ENCODE data around the gene DNER. TPM values are rescaled to one million over a fixed set of nuclear protein-coding genes. Genes with fewer than 3 reads are reported as not detected.

The DNER gene
- total and polyA plus RNA-seq, 8 donors, result 0.06 to 2.4 (median 1.9) TPM

DNA sequence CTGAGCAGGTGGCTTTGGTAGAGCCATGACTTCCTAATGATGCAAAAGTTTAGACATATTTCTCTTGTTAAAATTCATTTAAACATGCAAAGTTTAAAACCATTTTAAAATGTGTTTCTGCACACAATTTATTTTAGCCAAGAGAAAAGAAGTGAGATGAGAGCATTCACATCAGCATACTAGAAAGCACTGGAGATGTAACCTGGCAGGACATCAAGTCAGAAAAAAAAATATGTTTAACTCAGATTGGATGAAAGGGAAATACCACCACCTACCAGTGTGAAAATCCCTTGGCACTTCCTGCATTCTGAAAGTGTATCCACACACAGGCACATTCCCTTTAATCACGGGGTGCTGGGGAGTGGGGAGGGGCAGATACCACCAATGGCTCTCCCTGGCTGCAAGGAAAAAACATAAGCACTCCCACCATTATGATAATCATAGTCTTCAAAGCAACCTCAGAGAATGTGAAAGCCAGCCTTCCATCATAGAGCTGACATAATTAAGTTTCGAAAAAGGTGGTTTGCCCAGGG is 25.0 kb downstream of the DNER start:
- no peak overlapping the region for H3K4me3 ChIP-seq
- H3K27ac ChIP-seq, result no peak overlapping the region
- H3K27me3 ChIP-seq, result peaks cover 0 to 12% of the 10 kb centered on the region in 2 donors
- TF ChIP-seq, protein P1, sequence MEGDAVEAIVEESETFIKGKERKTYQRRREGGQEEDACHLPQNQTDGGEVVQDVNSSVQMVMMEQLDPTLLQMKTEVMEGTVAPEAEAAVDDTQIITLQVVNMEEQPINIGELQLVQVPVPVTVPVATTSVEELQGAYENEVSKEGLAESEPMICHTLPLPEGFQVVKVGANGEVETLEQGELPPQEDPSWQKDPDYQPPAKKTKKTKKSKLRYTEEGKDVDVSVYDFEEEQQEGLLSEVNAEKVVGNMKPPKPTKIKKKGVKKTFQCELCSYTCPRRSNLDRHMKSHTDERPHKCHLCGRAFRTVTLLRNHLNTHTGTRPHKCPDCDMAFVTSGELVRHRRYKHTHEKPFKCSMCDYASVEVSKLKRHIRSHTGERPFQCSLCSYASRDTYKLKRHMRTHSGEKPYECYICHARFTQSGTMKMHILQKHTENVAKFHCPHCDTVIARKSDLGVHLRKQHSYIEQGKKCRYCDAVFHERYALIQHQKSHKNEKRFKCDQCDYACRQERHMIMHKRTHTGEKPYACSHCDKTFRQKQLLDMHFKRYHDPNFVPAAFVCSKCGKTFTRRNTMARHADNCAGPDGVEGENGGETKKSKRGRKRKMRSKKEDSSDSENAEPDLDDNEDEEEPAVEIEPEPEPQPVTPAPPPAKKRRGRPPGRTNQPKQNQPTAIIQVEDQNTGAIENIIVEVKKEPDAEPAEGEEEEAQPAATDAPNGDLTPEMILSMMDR (IDR thresholded peaks at IDR 0.05), result no peak
- H3K36me3 ChIP-seq, result no peaks in the 10 kb centered on the region
- H3K9me3 ChIP-seq, result no peaks in the 10 kb centered on the region
- intact Hi-C loops (cut with DNase I), result no loop called here
- DNase-seq, result no peak
- ATAC-seq, result no peak
- H3K4me1 ChIP-seq, result no peaks in the 10 kb centered on the region

DNA sequence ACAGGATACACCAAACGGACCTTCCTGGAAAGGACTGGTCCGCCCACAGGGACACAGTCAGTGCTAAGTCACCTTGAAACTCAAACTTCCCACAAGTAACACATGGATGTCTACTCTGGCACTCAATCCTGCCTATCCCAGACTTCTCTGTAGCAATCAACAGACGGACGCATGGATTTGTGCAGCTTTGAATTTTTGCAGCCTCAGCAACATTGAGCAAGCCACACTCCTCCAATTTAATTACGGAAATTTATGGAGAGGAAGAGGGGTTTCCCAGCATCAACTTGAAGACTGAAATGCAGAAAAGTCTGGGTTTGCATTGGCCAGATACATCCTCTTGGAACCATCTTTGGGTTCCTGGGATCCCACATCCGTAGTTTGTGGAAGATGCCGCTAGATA is 26.2 kb downstream of the DNER start:
- H3K4me1 ChIP-seq, result no peaks in the 10 kb centered on the region
- ATAC-seq (no peak), DNase-seq (no peak)
- peaks cover 0 to 12% of the 10 kb centered on the region in 2 donors for H3K27me3 ChIP-seq
- TF ChIP-seq, protein P1 (IDR thresholded peaks at IDR 0.05), result no peak
- no peak overlapping the region for H3K27ac ChIP-seq
- H3K36me3 ChIP-seq, result no peaks in the 10 kb centered on the region
- no peaks in the 10 kb centered on the region for H3K9me3 ChIP-seq
- no peak overlapping the region for H3K4me3 ChIP-seq
- intact Hi-C loops (cut with DNase I), result no loop called here

DNA sequence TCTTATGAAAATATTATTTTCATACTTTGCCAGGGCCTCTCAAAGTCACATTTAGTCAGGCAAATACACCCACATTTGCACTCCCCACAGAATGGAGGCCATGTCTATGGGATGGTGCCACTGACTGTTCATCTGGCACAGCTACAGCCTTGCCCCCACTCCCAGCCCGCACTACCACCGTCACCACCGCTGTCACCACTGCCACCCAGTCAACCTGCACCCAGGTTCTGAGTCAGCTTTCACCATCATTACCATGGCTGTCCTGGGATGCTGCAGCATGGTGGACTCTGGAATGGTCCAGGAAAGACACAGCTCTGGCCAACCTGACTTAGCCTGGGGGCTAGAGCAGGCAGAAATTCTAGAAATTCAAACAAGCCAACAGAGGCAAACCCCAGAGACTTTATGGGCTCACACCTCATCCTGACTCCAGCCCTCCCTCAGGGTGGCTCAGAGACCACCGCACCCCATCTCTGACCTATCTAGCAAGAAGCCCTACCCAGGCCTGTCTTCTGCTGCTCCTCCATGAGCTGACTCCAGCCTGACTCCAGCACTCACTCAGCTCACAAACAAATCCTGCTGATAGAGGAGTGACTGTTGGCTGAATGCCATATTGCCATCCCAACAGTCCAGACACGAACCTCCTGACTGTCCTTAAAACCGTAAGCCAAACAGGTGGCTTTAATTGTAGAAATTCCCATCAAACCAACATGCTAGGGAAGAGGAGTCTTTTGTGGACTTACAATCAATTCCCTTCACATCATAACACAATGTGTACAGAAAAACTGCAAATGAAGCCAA is 28.0 kb downstream of the DNER start:
- DNase-seq (no peak), ATAC-seq (no peak)
- Histone ChIP-seq H3K4me3 (no peak overlapping the region), H3K9me3 (no peaks in the 10 kb centered on the region), H3K4me1 (no peaks in the 10 kb centered on the region), H3K27me3 (peaks cover 0 to 12% of the 10 kb centered on the region in 2 donors), H3K36me3 (no peaks in the 10 kb centered on the region), H3K27ac (no peak overlapping the region)
- intact Hi-C loops (cut with DNase I), result no loop called here
- TF ChIP-seq, protein P1 (IDR thresholded peaks at IDR 0.05), result no peak

DNA sequence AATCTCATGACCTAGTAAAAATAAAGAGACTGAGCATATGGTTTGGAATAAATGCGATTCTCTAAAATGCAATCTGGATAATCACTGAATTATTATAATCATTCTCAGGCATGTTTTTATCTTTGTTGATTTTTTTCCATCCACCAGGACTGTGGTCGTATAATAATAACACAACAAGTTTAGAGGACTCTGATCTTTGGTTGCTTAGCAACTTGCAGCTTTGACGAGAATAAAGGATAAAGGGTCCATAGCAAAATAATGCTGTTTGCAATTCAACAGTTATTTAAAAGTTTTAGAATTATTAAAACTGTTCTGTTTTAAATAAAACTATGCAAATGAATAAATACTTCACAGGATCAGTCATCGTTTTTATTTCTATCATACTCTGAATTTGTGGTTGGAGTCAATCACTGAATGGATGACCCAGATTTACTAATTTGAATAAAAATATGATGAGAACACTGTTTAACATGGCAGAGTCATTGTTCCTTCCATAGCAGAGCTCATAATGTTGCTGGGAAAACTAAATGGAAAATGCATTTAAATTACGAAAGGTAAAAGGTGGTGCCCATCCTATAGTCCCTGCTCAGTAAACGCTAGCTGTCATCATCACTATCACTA is 29.3 kb downstream of the DNER start:
- H3K9me3 ChIP-seq, result no peaks in the 10 kb centered on the region
- H3K4me3 ChIP-seq, result no peak overlapping the region
- H3K36me3 ChIP-seq, result no peaks in the 10 kb centered on the region
- no peaks in the 10 kb centered on the region for H3K4me1 ChIP-seq
- intact Hi-C loops (cut with DNase I), result no loop called here
- ATAC-seq (no peak), DNase-seq (no peak)
- TF ChIP-seq, protein P1 (IDR thresholded peaks at IDR 0.05), result no peak
- H3K27me3 ChIP-seq, result peaks cover 0 to 12% of the 10 kb centered on the region in 2 donors
- no peak overlapping the region for H3K27ac ChIP-seq

DNA sequence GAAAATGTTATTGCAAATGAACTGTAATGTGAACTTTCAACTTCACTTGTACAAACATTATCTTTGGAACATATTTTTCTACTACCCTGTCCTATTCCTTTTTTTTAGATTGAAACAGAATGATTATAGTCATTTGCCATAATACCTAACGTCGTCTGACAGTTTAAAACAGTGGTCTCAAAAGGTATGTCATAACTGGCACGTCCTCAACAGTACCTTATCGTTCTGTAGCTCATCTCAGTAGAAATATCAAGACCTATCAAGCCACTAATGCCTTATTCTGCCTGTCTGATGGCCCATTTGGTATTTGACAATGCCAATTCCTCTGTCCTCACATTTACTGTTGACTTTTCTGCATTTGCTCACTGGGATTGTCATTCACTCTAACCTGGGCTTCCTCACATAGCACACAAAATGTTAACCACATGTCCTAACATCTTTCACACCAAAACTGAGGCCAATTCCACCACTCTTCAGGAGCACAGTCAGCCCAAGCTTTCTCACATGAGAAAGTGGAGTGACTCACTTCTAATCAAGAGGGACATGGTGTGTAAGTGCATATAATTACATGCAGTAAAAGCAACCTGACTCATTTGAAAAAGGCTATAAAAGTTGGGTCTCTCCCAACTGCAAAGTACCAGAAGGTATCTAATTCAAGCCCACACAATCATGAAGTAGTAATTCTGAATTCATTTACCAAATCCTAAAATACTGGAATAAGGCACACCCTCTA is 34.8 kb downstream of the DNER start:
- Histone ChIP-seq H3K4me3 (no peak overlapping the region), H3K36me3 (no peaks in the 10 kb centered on the region), H3K27ac (no peak overlapping the region), H3K9me3 (no peaks in the 10 kb centered on the region), H3K4me1 (no peaks in the 10 kb centered on the region), H3K27me3 (peaks cover 0 to 8% of the 10 kb centered on the region in 2 donors)
- intact Hi-C loops (cut with DNase I), result no loop called here
- TF ChIP-seq, protein P1 (IDR thresholded peaks at IDR 0.05), result no peak
- no peak for ATAC-seq
- no peak for DNase-seq
